ENCODE results near the gene HIF3A. TPM values are rescaled to one million over a fixed set of nuclear protein-coding genes. Genes with fewer than 3 reads are reported as not detected.

HIF3A gene
- total RNA-seq, 1 experiment from 2014 or later = not detected

- Histone ChIP-seq H3K36me3 (ENCODE audit: low read depth, low read length) (no peaks in the 10 kb centered on the region), H4K20me1 (ENCODE audit: low read length) (no peaks in the 10 kb centered on the region), H3K4me3 (ENCODE audit: low read length) (no peak overlapping the region), H3K4me1 (ENCODE audit: insufficient read depth, low read length) (no peaks in the 10 kb centered on the region), H3K27ac (ENCODE audit: low read length) (no peak overlapping the region), H3K79me2 (ENCODE audit: low read length) (no peaks in the 10 kb centered on the region), H3K27me3 (ENCODE audit: low read length) (no peaks in the 10 kb centered on the region), H2AFZ (ENCODE audit: low read length) (no peak overlapping the region), H3F3A (ENCODE audit: low read length, unreplicated experiment) (no peaks in the 10 kb centered on the region), H3K4me2 (ENCODE audit: low read length) (no peak overlapping the region), H3K9ac (ENCODE audit: low read length) (no peak overlapping the region), H3K9me3 (ENCODE audit: low read length) (no peaks in the 10 kb centered on the region), H3K9me2 (replicated peaks; ENCODE audit: low read length) (no peaks in the 10 kb centered on the region)
- ChIA-PET CTCF (no interaction called here), POLR2A (ENCODE audit: unreplicated experiment) (no interaction called here)
- ATAC-seq (no peak), DNase-seq (no peak)
- intact Hi-C loops (cut with micrococcal nuclease) = no loop called here
- no TSS peak for BruUV-seq (replicated peaks)
- TF ChIP-seq EZH2phosphoT487 (IDR thresholded peaks at IDR 0.05; ENCODE audit: borderline replicate concordance, low read length) (no peak), CTCF (conservative IDR thresholded peaks at IDR 0.05; ENCODE audit: low read depth, low read length) (no peak), EZH2 (IDR thresholded peaks at IDR 0.05; ENCODE audit: low read length, unreplicated experiment) (no peak)
Measured at GRCh38 chr19:46340051-46340659, 43.3 kb downstream of the HIF3A start.

- H3K9ac ChIP-seq (ENCODE audit: low read length) = no peak overlapping the region
- H3K36me3 ChIP-seq (ENCODE audit: low read depth, low read length) = no peaks in the 10 kb centered on the region
- DNase-seq (no peak), ATAC-seq (no peak)
- no peaks in the 10 kb centered on the region for H3K9me3 ChIP-seq (ENCODE audit: low read length)
- no TSS peak for BruUV-seq (replicated peaks)
- H3K27ac ChIP-seq (ENCODE audit: low read length) = no peak overlapping the region
- H3K79me2 ChIP-seq (ENCODE audit: low read length) = peaks cover under 1% of the 10 kb centered on the region; the same call in 1 of the 2 replicates
- H3K4me3 ChIP-seq (ENCODE audit: low read length) = no peak overlapping the region
- H3K4me2 ChIP-seq (ENCODE audit: low read length) = no peak overlapping the region
- peaks cover 4% of the 10 kb centered on the region; the same call in 1 of the 2 replicates for H3K4me1 ChIP-seq (ENCODE audit: insufficient read depth, low read length)
- no peaks in the 10 kb centered on the region for H3K27me3 ChIP-seq (ENCODE audit: low read length)
- H3K9me2 ChIP-seq (replicated peaks; ENCODE audit: low read length) = no peaks in the 10 kb centered on the region
- H2AFZ ChIP-seq (ENCODE audit: low read length) = no peak overlapping the region
- no peaks in the 10 kb centered on the region for H4K20me1 ChIP-seq (ENCODE audit: low read length)
- no peaks in the 10 kb centered on the region for H3F3A ChIP-seq (ENCODE audit: low read length, unreplicated experiment)
- CTCF ChIA-PET = interaction anchor here (0.5 kb wide), 1 partner anchor 77 kb away, joined by 3 read pairs; no protein-coding TSS in a partner anchor
- intact Hi-C loops (cut with micrococcal nuclease) = no loop called here
- TF ChIP-seq EZH2 (IDR thresholded peaks at IDR 0.05; ENCODE audit: low read length, unreplicated experiment) = no peak
- no peak for TF ChIP-seq EZH2phosphoT487 (IDR thresholded peaks at IDR 0.05; ENCODE audit: borderline replicate concordance, low read length)
- no peak for TF ChIP-seq CTCF (conservative IDR thresholded peaks at IDR 0.05; ENCODE audit: low read depth, low read length)
- POLR2A ChIA-PET (ENCODE audit: unreplicated experiment) = no interaction called here
Measured at GRCh38 chr19:46341937-46342336, 45.1 kb downstream of the HIF3A start.

GRCh38 chr19:46344363-46344762 lies 47.5 kb downstream of the HIF3A start:
- Histone ChIP-seq H3K9me2 (replicated peaks; ENCODE audit: low read length) (no peaks in the 10 kb centered on the region), H3K36me3 (ENCODE audit: low read depth, low read length) (peaks cover 2% of the 10 kb centered on the region; the same call in 1 of the 2 replicates), H3K79me2 (ENCODE audit: low read length) (peaks cover 24% of the 10 kb centered on the region), H3K4me2 (ENCODE audit: low read length) (no peak overlapping the region), H3F3A (ENCODE audit: low read length, unreplicated experiment) (no peaks in the 10 kb centered on the region), H3K4me1 (ENCODE audit: insufficient read depth, low read length) (peaks cover 5% of the 10 kb centered on the region; the same call in 1 of the 2 replicates), H2AFZ (ENCODE audit: low read length) (no peak overlapping the region), H3K9me3 (ENCODE audit: low read length) (no peaks in the 10 kb centered on the region), H3K4me3 (ENCODE audit: low read length) (no peak overlapping the region), H3K27me3 (ENCODE audit: low read length) (no peaks in the 10 kb centered on the region), H3K27ac (ENCODE audit: low read length) (no peak overlapping the region), H3K9ac (ENCODE audit: low read length) (no peak overlapping the region), H4K20me1 (ENCODE audit: low read length) (no peaks in the 10 kb centered on the region)
- CTCF ChIA-PET = no interaction called here
- no peak for DNase-seq
- no peak for ATAC-seq
- BruUV-seq (replicated peaks) = no TSS peak
- POLR2A ChIA-PET (ENCODE audit: unreplicated experiment) = no interaction called here
- TF ChIP-seq CTCF (conservative IDR thresholded peaks at IDR 0.05; ENCODE audit: low read depth, low read length) = no peak
- TF ChIP-seq EZH2 (IDR thresholded peaks at IDR 0.05; ENCODE audit: low read length, unreplicated experiment) = no peak
- intact Hi-C loops (cut with micrococcal nuclease) = no loop called here
